ENCODE results near the gene GUK1. TPM values are rescaled to one million over a fixed set of nuclear protein-coding genes. Genes with fewer than 3 reads are reported as not detected.

Gene GUK1
- total and polyA plus RNA-seq, 2 donors (not counting 1 experiment from before 2014, with no cell fraction given) = 125 to 356 TPM

DNA sequence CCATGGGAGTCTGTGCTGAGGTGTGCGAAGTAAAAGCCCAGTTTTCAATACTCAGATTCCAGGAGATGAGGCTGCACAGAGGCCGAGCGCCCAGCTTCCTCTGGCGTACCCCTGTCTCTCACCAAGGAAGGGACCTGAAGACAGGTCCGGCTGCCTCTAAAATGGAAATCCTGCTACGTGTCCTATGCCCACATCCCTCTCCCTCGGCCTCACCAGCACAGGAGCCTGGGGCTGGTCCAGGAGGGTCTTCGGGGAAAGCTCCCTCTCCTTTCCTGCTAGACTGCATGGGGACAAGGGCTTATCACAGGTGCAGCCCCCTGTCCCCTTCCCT is 31.4 kb upstream of the GUK1 start:
- peak overlapping the region; percentile 60 to 97 (median 95) for H3K4me3 ChIP-seq (ENCODE audit: control extremely low read depth in 1 of 5, extremely low read depth in 1 of 5, insufficient read depth in 1 of 5, low read depth in 2 of 5, low read length in 4 of 5)
- H2AFZ ChIP-seq (ENCODE audit: insufficient read depth, low read depth, low read length, poor library complexity, severe bottlenecking) = peak overlapping the region; percentile 80
- ChIA-PET CTCF (interaction anchor here (0.7 kb wide), 1 partner anchor 14 kb away, joined by 3 read pairs; no protein-coding TSS in a partner anchor), POLR2A (interaction anchor here (0.6 to 1.2 kb wide), 2 partner anchors 53 to 57 kb away, joined by 6 to 13 read pairs; partner anchors contain the start of gene IBA57)
- ATAC-seq (ENCODE audit: low read depth) = no peak
- Mint-ChIP-seq H3K9me3 (ENCODE audit: insufficient read depth) (no peaks in the 10 kb centered on the region), H3K4me3 (peak overlapping the region; percentile 92), H3K4me1 (peaks cover 31% of the 10 kb centered on the region), H3K27me3 (no peaks in the 10 kb centered on the region), H3K27ac (peak overlapping the region; percentile 87)
- peak overlapping the region; percentile 96 for H3K4me2 ChIP-seq (replicated peaks; ENCODE audit: low read depth, low read length, poor library complexity, severe bottlenecking)
- H3K9ac ChIP-seq (ENCODE audit: low read length) = peak overlapping the region; percentile 85
- peaks cover 34% of the 10 kb centered on the region for H3K79me2 ChIP-seq (ENCODE audit: control insufficient read depth, insufficient read depth, low read length)
- H3K27me3 ChIP-seq (replicated peaks in 1 of 4; ENCODE audit: control extremely low read depth in 1 of 4, control insufficient read depth in 3 of 4, insufficient read depth in 4 of 4, low read length in 3 of 4) = no peaks in the 10 kb centered on the region
- peak overlapping the region; percentile 71 to 95 for H3K27ac ChIP-seq (ENCODE audit: low read length in 2 of 2)
- TF ChIP-seq EZH2 (IDR thresholded peaks at IDR 0.05; ENCODE audit: borderline replicate concordance, insufficient read depth, low read depth, low read length, poor library complexity, severe bottlenecking) = no peak
- TF ChIP-seq, protein P1, sequence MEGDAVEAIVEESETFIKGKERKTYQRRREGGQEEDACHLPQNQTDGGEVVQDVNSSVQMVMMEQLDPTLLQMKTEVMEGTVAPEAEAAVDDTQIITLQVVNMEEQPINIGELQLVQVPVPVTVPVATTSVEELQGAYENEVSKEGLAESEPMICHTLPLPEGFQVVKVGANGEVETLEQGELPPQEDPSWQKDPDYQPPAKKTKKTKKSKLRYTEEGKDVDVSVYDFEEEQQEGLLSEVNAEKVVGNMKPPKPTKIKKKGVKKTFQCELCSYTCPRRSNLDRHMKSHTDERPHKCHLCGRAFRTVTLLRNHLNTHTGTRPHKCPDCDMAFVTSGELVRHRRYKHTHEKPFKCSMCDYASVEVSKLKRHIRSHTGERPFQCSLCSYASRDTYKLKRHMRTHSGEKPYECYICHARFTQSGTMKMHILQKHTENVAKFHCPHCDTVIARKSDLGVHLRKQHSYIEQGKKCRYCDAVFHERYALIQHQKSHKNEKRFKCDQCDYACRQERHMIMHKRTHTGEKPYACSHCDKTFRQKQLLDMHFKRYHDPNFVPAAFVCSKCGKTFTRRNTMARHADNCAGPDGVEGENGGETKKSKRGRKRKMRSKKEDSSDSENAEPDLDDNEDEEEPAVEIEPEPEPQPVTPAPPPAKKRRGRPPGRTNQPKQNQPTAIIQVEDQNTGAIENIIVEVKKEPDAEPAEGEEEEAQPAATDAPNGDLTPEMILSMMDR (IDR thresholded peaks at IDR 0.05) = no peak
- peaks cover 0 to 17% of the 10 kb centered on the region in 2 experiments for H3K36me3 ChIP-seq (replicated peaks in 1 of 2; ENCODE audit: control extremely low read depth in 1 of 2, control insufficient read depth in 1 of 2, extremely low read depth in 1 of 2, insufficient read depth in 2 of 2, low read length in 1 of 2)
- H3K4me1 ChIP-seq (ENCODE audit: control insufficient read depth in 2 of 2, insufficient read depth in 2 of 2, low read length in 2 of 2) = peaks cover 23 to 32% of the 10 kb centered on the region in 2 donors
- intact Hi-C loops (cut with micrococcal nuclease) = loop anchor here (1.0 to 10.0 kb wide), 7 partner anchors 26 to 1396 kb away; partner anchors contain the start of genes ARF1, GUK1, IBA57 and NUP133
- 7% methylated on average over 8 of the region's 8 CpGs for WGBS (ENCODE audit: insufficient coverage)
- no peaks in the 10 kb centered on the region for H3K9me3 ChIP-seq (ENCODE audit: control extremely low read depth in 1 of 3, control insufficient read depth in 2 of 3, insufficient read depth in 1 of 3, low read length in 2 of 3)
- DNase-seq = no peak
- H4K20me1 ChIP-seq (ENCODE audit: control insufficient read depth, insufficient read depth, low read length, poor library complexity, severe bottlenecking) = no peaks in the 10 kb centered on the region

Data from B cell (primary cell).